22Rv1 (cell line): ENCODE results near the gene NBEA.

Source experiments
- H3K27ac ChIP-seq: fragments of 450-650 bp; 2 replicates; pipeline ENCODE4 v1.5.1; 2017
- CTCF ChIP-seq: fragments of 450-650 bp; IDR thresholded peaks from 2 replicates; pipeline ENCODE4 v1.5.1; 2017; ENCODE audit warnings: mild to moderate bottlenecking
- ZFX ChIP-seq: fragments of 450-650 bp; IDR thresholded peaks from 2 replicates; pipeline ENCODE4 v1.6.1; 2017; ENCODE audit warnings: antibody characterized with exemption, borderline replicate concordance

NBEA gene

GRCh38 chr13:34939771-34940170 lies 2.3 kb upstream of the NBEA start:
- no peak for TF ChIP-seq CTCF
- TF ChIP-seq ZFX, result no peak
- H3K27ac ChIP-seq, result no peak overlapping the region

DNA sequence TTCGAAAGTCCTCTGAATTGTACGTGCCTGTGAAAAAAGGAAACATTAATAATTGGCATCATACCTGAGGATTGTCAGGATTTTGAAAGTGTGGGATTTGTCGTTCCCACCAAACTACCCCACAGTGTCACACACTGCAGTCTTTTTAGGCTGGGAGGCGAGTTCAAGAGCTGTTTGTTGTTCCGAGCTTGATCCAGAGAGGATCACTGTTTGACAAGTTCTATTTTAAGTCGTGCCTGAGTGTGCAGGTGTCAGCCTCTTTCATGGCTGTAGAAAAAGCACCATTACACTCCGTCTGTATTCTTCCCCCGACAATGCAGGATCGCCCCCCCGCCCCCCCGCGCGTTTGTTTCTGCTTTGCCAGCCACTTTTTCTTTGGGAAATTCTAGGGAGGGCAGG lies 635 bp upstream of the NBEA start:
- H3K27ac ChIP-seq, result peak overlapping the region; percentile 56
- TF ChIP-seq CTCF (no peak), ZFX (no peak)

DNA sequence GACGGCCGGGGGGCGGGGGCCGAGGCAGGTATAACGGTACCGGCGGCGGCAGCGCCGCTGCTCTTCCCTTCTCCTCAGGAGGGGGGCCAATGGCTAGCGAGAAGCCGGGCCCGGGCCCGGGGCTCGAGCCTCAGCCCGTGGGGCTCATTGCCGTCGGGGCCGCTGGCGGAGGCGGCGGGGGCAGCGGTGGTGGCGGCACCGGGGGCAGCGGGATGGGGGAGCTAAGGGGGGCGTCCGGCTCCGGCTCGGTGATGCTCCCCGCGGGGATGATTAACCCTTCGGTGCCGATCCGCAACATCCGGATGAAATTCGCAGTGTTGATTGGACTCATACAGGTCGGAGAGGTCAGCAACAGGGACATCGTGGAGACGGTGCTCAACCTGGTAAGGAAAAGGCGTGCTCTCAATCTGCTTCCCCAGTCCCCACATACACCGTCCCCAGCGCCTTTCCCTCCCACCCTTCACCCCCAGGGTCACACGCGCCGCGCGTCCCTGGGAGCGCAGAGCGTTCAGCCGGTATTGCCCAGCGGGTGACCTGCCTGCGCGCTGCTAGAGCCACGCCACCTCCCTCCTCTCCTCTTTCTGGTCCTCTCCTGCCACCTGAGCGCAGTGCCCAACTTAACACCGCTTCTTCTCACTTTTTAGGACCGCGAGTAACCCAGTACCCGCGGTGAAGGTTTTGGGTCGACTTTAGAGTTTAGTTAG lies 814 bp downstream of the NBEA start:
- H3K27ac ChIP-seq, result peak overlapping the region; percentile 56

DNA sequence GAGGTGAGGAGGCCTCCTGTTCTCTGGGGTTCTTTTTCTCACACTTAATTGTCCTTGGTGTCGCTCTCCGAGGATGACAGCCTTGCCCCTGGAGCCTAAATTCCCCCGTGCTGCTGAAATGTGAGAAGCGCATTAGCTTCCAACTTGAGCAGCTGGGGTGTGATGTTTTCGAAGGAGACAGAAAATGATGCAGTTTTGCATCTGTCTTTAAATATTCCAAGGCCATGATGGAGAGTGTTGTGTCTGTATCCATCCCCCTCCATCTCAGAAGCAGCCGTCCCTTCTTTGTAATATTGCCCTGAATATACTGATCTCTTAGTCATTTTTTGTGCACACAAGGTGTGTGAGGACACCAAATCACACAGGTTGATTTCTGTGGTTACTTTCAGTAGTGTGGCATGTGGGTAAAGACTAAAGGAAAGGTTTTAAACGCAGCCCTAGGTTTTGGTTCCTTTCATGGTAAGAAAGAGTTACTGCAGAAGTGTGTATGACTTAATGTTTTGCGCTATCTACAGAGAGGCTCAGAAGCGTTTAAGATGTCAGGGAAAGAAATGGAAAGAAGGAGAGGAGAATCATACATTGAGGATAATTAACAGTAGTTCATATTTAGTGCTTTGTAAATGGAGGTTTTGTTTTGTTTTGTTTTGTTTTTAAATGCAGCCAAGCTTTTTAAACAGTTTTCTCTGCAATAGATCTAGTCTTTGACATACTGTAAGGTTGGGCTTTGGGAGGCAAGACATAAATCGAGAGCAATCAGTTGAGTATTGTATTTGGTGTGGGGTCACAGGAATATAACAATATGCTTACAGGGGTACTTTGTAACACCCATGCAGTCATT lies 1.6 kb downstream of the NBEA start:
- TF ChIP-seq CTCF (no peak), ZFX (no peak)
- no peak overlapping the region; the same call in 1 of the 2 replicates for H3K27ac ChIP-seq

More for the DNA sequence above, 814 bp downstream of the NBEA start:
- TF ChIP-seq CTCF (no peak), ZFX (no peak)

GRCh38 chr13:34944274-34944634 lies 2.2 kb downstream of the NBEA start:
- no peak overlapping the region for H3K27ac ChIP-seq
- TF ChIP-seq CTCF (no peak), ZFX (no peak)

GRCh38 chr13:34944751-34945150 lies 2.7 kb downstream of the NBEA start:
- no peak overlapping the region for H3K27ac ChIP-seq

More at GRCh38 chr13:34944751-34945150, 2.7 kb downstream of the NBEA start:
- TF ChIP-seq CTCF (no peak), ZFX (no peak)
